Inferior parietal cortex (tissue), 1 donor: ENCODE data around the gene KSR2.
"Not testable (repeated sequence)": the region's sequence is repeated elsewhere in the genome, so short reads cannot be mapped to it uniquely, and the experiment has no call there.

ENCODE experiments used
- DNase-seq: peaks from one replicate; pipeline ENCODE4 v3.0.0-alpha.2; 2016; ENCODE audit errors: extremely low spot score

Gene KSR2

GRCh38 chr12:117821480-117822175 lies 147.2 kb downstream of the KSR2 start:
- DNase-seq: no peak

DNA sequence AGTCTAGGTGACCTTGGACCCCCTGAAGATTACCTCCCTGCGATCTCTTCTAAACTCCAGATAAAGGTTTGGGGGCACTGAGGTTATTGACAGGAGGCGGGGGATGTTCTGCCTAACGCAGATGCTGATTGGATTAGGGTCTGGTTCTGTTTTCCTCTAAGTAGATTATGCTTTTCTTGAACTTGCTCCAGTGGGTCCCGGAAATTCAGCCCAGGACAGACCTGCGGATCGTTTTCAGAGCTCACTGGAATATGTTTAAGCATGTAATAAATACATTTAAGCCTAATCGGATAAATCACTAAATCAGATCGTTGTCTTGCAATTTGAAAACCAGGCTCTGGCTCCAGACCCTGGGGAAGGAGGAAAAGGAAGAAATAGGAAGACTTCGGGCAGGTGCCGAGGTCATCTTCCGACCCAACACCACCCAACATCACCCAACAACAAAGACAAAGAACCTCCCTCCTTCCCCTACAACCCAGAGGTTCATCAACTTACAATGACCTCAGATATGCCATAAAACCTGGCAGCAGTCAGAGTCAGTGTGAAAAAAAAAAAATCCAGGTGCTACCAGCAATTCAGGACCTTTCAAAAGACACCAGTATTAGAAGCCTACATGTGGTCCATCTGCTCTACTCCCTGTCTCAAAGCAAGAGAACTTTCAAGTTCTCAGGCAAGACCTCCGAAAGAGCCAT lies 148.4 kb downstream of the KSR2 start:
- DNase-seq: no peak

DNA sequence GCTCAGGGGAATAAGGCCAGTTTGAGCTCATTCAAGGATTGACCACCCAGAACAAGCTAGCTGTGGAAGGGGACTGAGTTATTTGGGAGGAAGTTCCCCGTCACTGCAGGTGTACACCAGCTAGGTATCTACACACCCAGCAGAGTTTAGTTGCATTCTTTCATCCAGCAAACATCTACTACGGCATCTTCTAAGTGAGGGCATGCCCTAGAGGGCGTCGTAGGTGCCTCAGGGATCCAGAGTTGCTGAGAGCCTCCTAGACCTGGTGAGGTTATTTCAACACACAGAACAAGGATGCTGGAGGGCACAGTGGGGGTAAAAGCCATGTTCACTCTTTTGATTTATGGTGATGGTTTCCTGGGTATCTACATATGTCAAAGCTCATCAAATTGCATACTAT lies 149.6 kb downstream of the KSR2 start:
- no peak for DNase-seq

DNA sequence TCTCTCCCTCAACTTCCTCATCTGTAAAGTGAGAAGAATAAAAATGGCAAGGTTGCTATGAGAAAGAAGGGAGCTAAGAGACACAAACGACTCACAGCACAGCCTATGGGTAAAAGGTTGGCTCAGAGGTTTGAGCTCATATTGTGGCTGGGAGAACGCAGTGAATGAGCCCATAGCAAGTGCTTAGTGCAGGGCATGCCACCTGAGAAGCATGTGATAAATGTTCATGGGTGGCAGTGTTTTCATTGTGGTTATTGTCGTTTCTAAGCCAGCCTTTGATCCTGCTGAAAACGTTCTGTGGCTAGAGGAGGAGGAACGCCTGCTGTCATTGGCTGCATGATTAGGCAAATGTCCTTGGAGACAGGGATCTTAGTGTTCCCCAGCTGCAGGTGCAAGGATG lies 150.4 kb downstream of the KSR2 start:
- no peak for DNase-seq

DNA sequence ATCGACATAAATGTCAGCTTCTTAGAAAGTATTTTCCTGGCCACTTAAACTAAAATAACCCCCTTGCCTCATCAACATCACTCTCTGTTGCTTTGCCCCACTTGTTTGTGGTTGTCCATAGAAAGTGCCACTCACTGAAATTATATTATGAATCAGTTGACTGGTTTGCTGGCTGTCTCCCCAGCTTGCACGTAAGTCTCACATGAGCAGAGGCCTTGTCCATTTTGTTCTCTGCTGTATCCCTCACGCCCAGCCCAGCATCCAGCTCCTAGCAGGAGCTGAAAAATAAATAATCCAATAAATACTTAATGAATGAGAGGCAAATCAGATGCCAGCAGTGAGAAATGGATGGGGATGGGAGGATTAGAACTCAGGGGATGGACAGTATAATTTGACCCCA lies 159.3 kb downstream of the KSR2 start:
- no peak for DNase-seq

- DNase-seq: no peak
These were observed 160.8 kb downstream of the KSR2 start for GRCh38 chr12:117807946-117808345.

DNA sequence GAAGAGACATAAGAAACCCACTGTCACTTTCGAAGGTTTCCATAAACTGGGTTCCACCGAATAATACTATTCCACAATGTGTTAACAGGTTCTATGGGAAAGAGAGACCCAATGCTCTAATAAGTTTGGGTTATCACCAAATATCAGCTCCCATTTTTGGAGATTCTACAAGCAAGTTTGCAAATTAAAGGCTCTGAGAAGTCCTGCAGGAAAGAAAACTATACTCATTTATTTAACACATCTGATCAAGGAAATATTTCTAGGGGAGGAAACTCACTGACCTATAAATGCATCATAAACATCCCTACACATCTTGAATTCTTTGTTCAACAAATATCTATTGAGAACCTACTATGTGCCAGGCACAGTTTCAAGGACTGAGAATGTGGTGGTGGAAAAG lies 161.4 kb downstream of the KSR2 start:
- no peak for DNase-seq

GRCh38 chr12:117805865-117806264 lies 162.9 kb downstream of the KSR2 start:
- DNase-seq: no peak

- DNase-seq: no peak
These were observed 165.8 kb downstream of the KSR2 start for GRCh38 chr12:117803001-117803400.

DNA sequence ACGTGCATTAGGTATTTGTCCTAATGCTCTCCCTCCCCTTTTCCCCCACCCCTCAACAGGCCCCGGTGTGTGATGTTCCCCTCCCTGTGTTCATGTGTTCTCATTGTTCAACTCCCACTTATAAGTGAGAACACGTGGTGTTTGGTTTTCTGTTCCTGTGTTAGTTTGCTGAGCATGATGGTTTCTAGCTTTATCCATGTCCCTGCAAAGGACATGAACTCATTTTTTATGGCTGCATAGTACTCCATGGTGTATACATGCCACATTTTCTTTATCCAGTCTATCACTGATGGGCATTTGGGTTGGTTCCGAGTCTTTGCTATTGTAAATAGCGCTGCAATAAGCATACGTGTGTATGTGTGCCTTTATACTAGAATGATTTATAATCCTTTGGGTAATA lies 168.1 kb downstream of the KSR2 start:
- not testable (repeated sequence) for DNase-seq

GRCh38 chr12:117797202-117797601 lies 171.6 kb downstream of the KSR2 start:
- DNase-seq: no peak

DNA sequence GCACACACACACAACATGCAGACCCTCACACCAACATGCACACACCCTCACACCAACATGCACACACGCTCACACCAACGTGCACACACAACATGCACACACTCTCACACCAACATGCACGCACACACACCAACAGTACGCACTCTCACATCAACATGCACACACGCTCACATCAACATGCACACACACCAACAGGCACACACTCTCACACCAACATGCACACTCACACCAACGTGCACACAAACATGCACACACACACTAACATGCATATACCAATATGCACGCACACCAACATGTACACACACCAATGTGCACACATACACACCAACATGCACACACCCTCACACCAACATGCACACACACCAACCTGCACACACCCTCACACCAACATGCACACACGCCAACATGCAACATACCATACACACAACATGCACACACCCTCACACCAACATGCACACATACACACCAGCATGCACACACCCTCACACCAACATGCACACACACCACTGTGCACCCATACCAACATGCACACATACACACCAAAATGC lies 175.8 kb downstream of the KSR2 start:
- DNase-seq: no peak

DNA sequence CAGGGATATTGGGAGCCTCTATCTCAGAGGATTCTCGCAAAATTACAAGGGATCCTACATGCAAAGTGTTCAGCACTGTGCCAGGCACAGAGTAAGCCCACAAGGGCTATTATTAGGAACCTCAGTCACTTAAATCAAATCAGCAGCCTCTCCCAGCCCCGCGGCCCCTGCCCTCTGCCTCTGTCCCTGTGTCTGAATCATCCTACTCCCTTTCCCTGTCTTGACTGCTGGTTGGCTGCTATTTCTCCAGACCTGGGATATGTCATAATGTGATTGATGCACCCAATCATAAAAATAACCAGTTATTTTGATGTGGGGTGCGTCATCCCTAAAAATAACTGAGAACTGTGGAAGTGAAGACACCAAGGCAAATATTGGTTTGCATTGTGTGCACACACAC lies 176.3 kb downstream of the KSR2 start:
- DNase-seq: no peak

GRCh38 chr12:117790948-117791347 lies 177.8 kb downstream of the KSR2 start:
- no peak for DNase-seq

GRCh38 chr12:117790198-117790597 lies 178.6 kb downstream of the KSR2 start:
- no peak for DNase-seq

- DNase-seq: no peak
These were observed 179.4 kb downstream of the KSR2 start for GRCh38 chr12:117789195-117789912.

DNA sequence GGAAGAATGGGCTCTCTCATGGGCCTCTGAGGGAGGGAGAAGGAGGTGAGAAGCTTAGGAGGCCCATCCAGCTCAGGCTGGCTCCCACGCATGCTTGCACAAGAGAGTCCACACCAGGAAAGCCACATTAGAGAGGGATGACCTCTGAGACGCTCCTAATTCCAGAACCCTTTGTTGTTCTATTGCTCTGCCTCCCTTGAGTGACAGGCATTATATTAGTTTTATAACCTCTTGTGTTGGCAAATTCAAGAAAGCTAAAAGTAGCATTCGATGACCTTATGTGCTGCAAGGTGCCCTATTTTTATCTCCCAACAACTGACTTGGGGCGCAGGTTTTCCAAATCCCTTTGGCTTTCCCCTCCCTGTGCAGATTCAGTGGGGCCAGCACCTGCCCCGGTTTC lies 190.1 kb downstream of the KSR2 start:
- DNase-seq: no peak

GRCh38 chr12:117774941-117775775 lies 193.6 kb downstream of the KSR2 start:
- DNase-seq: no peak

GRCh38 chr12:117768860-117769259 lies 199.9 kb downstream of the KSR2 start:
- no peak for DNase-seq

DNA sequence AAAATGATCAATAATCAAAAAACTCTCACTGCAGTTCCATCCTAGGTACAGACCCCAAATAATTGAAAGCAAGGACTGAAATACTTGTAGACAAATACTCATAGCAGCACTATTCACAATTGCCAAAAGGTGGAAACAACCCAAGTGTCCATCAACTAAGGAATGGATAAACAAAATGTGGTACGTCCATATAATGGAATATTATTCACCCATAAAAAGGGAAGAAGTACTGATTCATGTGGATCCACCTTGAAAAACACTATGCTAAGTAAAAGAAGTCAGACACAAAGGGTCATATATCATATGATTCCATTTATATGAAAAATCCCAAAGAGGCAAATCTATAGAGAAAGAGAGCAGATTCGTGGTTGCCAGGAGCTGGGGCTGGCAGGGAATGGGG lies 202.8 kb downstream of the KSR2 start:
- no peak for DNase-seq

GRCh38 chr12:117762143-117762542 lies 206.6 kb downstream of the KSR2 start:
- no peak for DNase-seq
